Gastrocnemius medialis (tissue), 4 donors: Measurements from ENCODE around the gene TMEM220. TPM values are rescaled to one million over a fixed set of nuclear protein-coding genes. Genes with fewer than 3 reads are reported as not detected.

Experiments
- ATAC-seq, 2 donors: fragments of 150-250 bp; one replicate each; pipeline ENCODE4 v1.9.1; 2016
- DNase-seq, 2 donors: peaks; one replicate each; pipeline ENCODE4 v3.0.0-alpha.2; 2019
- H3K27ac ChIP-seq, 4 donors: fragments of 200-600 bp; sonication (generic); 1 replicate in 1 of 4; 2 replicates in 3 of 4; pipeline ENCODE4 v1.5.1; 2016 to 2018; ENCODE audit warnings: mild to moderate bottlenecking in 2 of 4, moderate library complexity in 1 of 4
- H3K27me3 ChIP-seq, 3 donors: fragments of 200-600 bp; sonication (generic) in 2 of 3; 1 replicate in 1 of 3; 2 replicates in 2 of 3; pipeline versions ENCODE4 v1.5.1 to v1.6.0; 2016 to 2019; ENCODE audit warnings: mild to moderate bottlenecking in 1 of 3, moderate library complexity in 1 of 3
- H3K36me3 ChIP-seq, 2 donors: fragments of 200-600 bp; sonication (generic) in 1 of 2; one replicate each; pipeline ENCODE4 v1.5.1; 2017 to 2018
- H3K4me1 ChIP-seq, 2 donors: fragments of 200-600 bp; sonication (generic) in 1 of 2; one replicate each; pipeline ENCODE4 v1.5.1; 2016 to 2017; ENCODE audit warnings: mild to moderate bottlenecking in 2 of 2
- H3K4me3 ChIP-seq, 4 donors: fragments of 200-600 bp; sonication (generic) in 3 of 4; 1 replicate in 1 of 4; 2 replicates in 3 of 4; pipeline ENCODE4 v1.5.1; 2016 to 2019; ENCODE audit warnings: mild to moderate bottlenecking in 2 of 4
- H3K9me3 ChIP-seq, 3 donors: fragments of 200-600 bp; sonication (generic) in 2 of 3; 1 replicate in 1 of 3; 2 replicates in 2 of 3; pipeline ENCODE4 v1.5.1; 2016 to 2019
- POLR2A ChIP-seq, 2 donors: fragments of 450-650 bp; IDR thresholded peaks; one replicate each; pipeline ENCODE4 v1.6.1; 2017; ENCODE audit warnings: antibody characterized with exemption in 2 of 2, mild to moderate bottlenecking in 2 of 2, moderate library complexity in 2 of 2
- in situ Hi-C, 4 donors: fragments of 200-750 bp; cut with MboI; loops; one replicate each; pipeline versions ENCODE4 v1.15.0 to v1.8.0; 2017; ENCODE audit warnings: low sequenced_read_pairs in 4 of 4
- intact Hi-C: fragments of 100-400 bp; cut with DNase I; formaldehyde crosslinking; loops from one replicate; pipeline ENCODE4 v1.15.1; 2023; ENCODE audit warnings: low total_unique reads
- total RNA-seq, 4 donors: library from RNA; depleted of rRNA; stranded (reverse); fragments of >200 nt; gene quantifications; one replicate each; pipeline versions ENCODE4 v1.1.0 to v1.2.3, GENCODE V29; 2016
- TF ChIP-seq, protein P1 (sequence below), 5 experiments: fragments of 450-650 bp in 3 of 5; fragments of 200-600 bp in 2 of 5; sonication (generic) in 2 of 5; IDR thresholded peaks in 4 of 5; conservative IDR thresholded peaks in 1 of 5; 1 replicate in 4 of 5; 2 replicates in 1 of 5; pipeline ENCODE4 v1.5.1; 2016 to 2019; ENCODE audit warnings: antibody characterized with exemption in 5 of 5, mild to moderate bottlenecking in 3 of 5, moderate library complexity in 3 of 5

The TMEM220 gene
- total RNA-seq = 1 to 10 TPM; 3.7 to 8.6 (median 3.9) TPM

DNA sequence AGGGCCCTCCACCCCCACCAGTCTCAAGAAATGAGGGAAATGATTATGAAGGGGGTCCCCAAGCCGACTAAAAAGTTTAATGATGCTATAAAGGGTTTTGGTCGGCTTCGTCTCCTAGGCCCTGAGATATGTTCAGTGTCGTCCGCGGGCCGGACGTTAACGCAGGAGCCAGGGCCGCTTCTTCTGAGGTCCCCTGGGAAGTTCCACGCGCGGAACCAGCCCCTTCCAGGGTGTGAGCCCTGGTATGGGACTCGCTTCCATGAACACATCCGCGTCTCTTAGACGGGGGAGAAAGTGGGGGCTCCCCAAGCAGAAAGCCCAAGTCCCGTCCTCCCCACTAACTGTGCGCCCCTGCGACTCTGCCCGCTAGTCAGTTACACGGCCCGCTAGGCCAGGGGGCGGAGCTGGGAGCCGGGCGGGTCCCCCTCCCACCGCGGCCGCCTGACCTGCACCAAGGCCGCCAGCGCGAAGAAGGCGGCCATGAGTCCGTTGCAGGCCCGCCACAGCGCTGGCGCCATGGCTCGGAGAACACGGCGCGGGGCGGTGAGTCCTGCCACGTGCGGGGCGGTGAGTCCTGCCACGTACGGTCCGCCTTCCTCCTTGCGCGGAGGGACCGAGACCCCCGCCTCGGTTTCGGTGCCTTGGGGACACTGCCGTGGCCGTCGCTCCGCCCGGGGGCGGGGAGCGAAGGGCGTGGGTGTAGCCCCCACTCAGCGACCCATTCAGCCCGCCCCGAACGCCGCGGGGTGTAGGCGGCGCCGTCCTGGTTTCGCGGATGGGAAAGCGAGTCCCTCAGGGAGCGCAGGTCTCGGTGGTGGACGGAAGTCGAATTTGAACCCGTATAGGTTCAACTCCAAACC lies at the start of gene TMEM220:
Gene TMEM220 (minus strand): TSS at position 690 of the 860 bp plus-strand sequence. CDS start 172 bp downstream, at position 518.
- H3K4me1 ChIP-seq = no peaks in the 10 kb centered on the region
- TF ChIP-seq, protein P1, sequence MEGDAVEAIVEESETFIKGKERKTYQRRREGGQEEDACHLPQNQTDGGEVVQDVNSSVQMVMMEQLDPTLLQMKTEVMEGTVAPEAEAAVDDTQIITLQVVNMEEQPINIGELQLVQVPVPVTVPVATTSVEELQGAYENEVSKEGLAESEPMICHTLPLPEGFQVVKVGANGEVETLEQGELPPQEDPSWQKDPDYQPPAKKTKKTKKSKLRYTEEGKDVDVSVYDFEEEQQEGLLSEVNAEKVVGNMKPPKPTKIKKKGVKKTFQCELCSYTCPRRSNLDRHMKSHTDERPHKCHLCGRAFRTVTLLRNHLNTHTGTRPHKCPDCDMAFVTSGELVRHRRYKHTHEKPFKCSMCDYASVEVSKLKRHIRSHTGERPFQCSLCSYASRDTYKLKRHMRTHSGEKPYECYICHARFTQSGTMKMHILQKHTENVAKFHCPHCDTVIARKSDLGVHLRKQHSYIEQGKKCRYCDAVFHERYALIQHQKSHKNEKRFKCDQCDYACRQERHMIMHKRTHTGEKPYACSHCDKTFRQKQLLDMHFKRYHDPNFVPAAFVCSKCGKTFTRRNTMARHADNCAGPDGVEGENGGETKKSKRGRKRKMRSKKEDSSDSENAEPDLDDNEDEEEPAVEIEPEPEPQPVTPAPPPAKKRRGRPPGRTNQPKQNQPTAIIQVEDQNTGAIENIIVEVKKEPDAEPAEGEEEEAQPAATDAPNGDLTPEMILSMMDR (IDR thresholded peaks at IDR 0.05 in 4 of 5, conservative IDR thresholded peaks at IDR 0.05 in 1 of 5) = no peak
- TF ChIP-seq POLR2A (IDR thresholded peaks at IDR 0.05) = peak; percentile 61 to 77
- H3K4me3 ChIP-seq = peak within 1 kb of the TSS; percentile 67 to 93 (median 82)
- peak; percentile 88 to 93 for ATAC-seq
- intact Hi-C loops (no loop called here), in situ Hi-C loops (loop anchor here in 3 of 4 donors (10.0 to 25.0 kb wide), 2 partner anchors 115 to 1258 kb away; partner anchors contain the start of gene ZNF18 (in 1 of the 3))
- H3K27ac ChIP-seq = peak within 1 kb of the TSS; percentile 92 to 97 (median 95)
- H3K27me3 ChIP-seq = no peaks in the 10 kb centered on the region
- DNase-seq = peak; percentile 59 to 78
- H3K36me3 ChIP-seq = peaks cover 0 to 19% of the 10 kb centered on the region in 2 donors
- no peaks in the 10 kb centered on the region for H3K9me3 ChIP-seq

DNA sequence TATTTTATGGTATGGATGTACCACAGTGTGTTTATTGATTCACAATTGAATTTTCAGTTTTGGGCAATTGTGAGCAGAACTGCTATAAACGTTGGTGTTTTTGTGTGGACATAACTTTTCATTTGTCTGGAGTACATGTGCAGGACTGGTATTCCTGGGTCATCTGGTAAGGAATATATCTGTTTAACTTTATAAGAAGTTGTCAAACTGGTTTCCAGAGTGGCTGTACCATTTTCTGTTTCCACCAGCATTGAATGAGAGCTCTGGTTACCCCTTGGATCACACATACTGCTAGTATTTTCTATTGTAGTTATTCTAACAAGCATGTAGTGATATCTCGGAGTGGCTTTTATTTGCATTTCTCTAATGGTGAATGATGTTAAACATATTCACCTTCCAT lies 49.8 kb upstream of the TMEM220 start:
- no peaks in the 10 kb centered on the region for H3K9me3 ChIP-seq
- TF ChIP-seq, protein P1 (IDR thresholded peaks at IDR 0.05 in 4 of 5, conservative IDR thresholded peaks at IDR 0.05 in 1 of 5) = no peak
- TF ChIP-seq POLR2A (IDR thresholded peaks at IDR 0.05) = no peak
- no peak for DNase-seq
- ATAC-seq = no peak
- H3K4me1 ChIP-seq = peaks cover 0 to under 1% of the 10 kb centered on the region in 2 donors
- intact Hi-C loops (no loop called here), in situ Hi-C loops (no loop called here)
- H3K27me3 ChIP-seq = no peaks in the 10 kb centered on the region
- H3K27ac ChIP-seq = no peak overlapping the region
- H3K36me3 ChIP-seq = no peaks in the 10 kb centered on the region
- no peak overlapping the region for H3K4me3 ChIP-seq

DNA sequence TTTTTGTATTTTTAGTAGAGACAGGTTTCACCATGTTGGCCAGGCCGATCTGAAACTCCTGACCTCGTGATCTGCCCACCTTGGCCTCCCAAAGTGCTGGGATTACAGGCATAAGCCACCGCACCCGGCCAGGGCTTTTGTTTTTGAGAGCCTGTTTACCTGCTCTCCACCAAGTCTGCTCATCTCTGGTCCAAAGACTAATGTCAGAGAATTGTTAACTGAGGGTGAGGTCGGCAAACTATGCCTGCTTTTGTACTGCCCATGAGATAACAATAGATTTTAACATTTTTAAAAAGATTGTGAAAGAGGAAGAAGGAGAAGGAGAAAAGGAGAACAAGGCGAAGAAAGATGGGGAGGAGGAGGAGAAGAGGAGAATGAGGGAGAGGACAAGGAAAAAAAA lies 48.1 kb upstream of the TMEM220 start:
- no peaks in the 10 kb centered on the region for H3K36me3 ChIP-seq
- H3K4me3 ChIP-seq = no peak overlapping the region
- H3K9me3 ChIP-seq = no peaks in the 10 kb centered on the region
- in situ Hi-C loops = no loop called here
- no peaks in the 10 kb centered on the region for H3K4me1 ChIP-seq
- no peaks in the 10 kb centered on the region for H3K27me3 ChIP-seq
- TF ChIP-seq, protein P1 (IDR thresholded peaks at IDR 0.05 in 4 of 5, conservative IDR thresholded peaks at IDR 0.05 in 1 of 5) = no peak
- TF ChIP-seq POLR2A (IDR thresholded peaks at IDR 0.05) = no peak
- H3K27ac ChIP-seq = no peak overlapping the region
- intact Hi-C loops = no loop called here
- ATAC-seq (no peak), DNase-seq (no peak)

DNA sequence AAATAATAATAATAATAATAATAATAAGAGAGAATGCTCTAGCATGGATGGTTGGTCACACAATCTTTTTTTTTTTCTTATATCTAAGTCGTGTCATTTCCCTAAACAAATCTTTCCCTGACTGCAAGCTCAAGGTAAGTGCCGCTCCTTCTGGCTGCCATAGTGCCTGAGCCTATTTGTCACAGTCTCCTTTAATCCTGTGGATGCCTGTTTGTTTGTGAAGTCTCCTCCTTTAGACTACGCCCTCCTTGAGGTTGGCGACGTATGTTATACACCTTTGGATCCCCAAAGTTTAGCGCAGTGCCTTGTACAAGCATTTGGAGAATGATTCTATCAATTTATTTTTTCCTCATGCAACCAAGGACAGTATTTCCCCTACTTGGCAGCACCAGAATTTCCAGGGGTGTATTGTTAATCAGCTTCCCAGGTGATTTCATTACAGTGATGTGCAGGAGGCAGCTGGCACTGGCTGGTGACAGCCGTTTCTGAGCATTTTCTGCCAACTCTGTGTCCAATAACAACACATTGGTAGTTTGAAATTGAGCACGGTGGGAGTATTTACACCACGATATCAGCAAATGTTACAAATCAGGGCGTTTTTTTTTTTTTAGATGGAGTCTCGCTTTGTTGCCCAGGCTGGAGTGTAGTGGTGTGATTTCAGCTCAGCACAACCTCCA lies 47.4 kb upstream of the TMEM220 start:
- ATAC-seq (no peak), DNase-seq (no peak)
- intact Hi-C loops = no loop called here
- Histone ChIP-seq H3K27ac (no peak overlapping the region), H3K36me3 (no peaks in the 10 kb centered on the region), H3K4me3 (no peak overlapping the region), H3K9me3 (no peaks in the 10 kb centered on the region), H3K4me1 (no peaks in the 10 kb centered on the region), H3K27me3 (no peaks in the 10 kb centered on the region)
- TF ChIP-seq, protein P1 (IDR thresholded peaks at IDR 0.05 in 4 of 5, conservative IDR thresholded peaks at IDR 0.05 in 1 of 5) = no peak
- in situ Hi-C loops = no loop called here
